K562 (cell line): ENCODE results near the gene NT5C. TPM values are rescaled to one million over a fixed set of nuclear protein-coding genes. Genes with fewer than 3 reads are reported as not detected.

Experiments
- CHD7 ChIP-seq: fragments of 200-600 bp; sonication (generic); IDR thresholded peaks from one replicate; pipeline ENCODE4 v1.6.1; 2012; ENCODE audit warnings: mild to moderate bottlenecking, low read depth, low read length, inconsistent platforms
- MCM3 ChIP-seq: fragments of 450-650 bp; IDR thresholded peaks from 2 replicates; pipeline ENCODE4 v1.6.1; 2016
- MXD1 ChIP-seq: fragments of 250-450 bp; sonication (Bioruptor Pico); IDR thresholded peaks from 2 replicates; pipeline ENCODE4 v1.8.0; 2021; ENCODE audit warnings: borderline replicate concordance, mild to moderate bottlenecking, moderate library complexity; ENCODE audit not compliant: poor library complexity, severe bottlenecking
- PCBP2 ChIP-seq: fragments of 200-400 bp; formaldehyde crosslinking; IDR thresholded peaks from 2 replicates; pipeline ENCODE4 v1.6.1; 2018; ENCODE audit warnings: low read length, low read depth, mild to moderate bottlenecking, moderate library complexity; ENCODE audit not compliant: poor library complexity, severe bottlenecking
- USF2 ChIP-seq: sonication (generic); formaldehyde crosslinking; IDR thresholded peaks from 2 replicates; pipeline ENCODE4 v1.5.0; 2020; ENCODE audit warnings: missing genetic modification reagents
- ZBTB1 ChIP-seq: sonication (generic); formaldehyde crosslinking; IDR thresholded peaks from 2 replicates; pipeline ENCODE4 v1.8.1; 2023; ENCODE audit warnings: missing genetic modification reagents, low read depth, mild to moderate bottlenecking, borderline replicate concordance
- ZNF174 ChIP-seq: fragments of 250-450 bp; sonication (Bioruptor Pico); IDR thresholded peaks from 2 replicates; pipeline ENCODE4 v1.4.0; 2020; ENCODE audit warnings: mild to moderate bottlenecking
- polyA plus RNA-seq, 8 experiments: library from polyadenylated mRNA; depleted of rRNA in 4 of 8; stranded (reverse) in 5 of 8; unstranded in 3 of 8; fragments of >200 nt; fragmentation: Nextera tagmentation in 2 of 8; fragmentation: Illumina TruSeq in 1 of 8; extraction: Ambion mirVana in 2 of 8; extraction: Trizol in 1 of 8; gene quantifications; 2 replicates each; pipeline versions ENCODE4 v1.2.1 to v1.2.3, GENCODE V29; 2011 to 2014; ENCODE audit warnings: inconsistent platforms in 1 of 8, missing spikeins in 1 of 8
- total RNA-seq, 7 experiments: library from RNA; depleted of rRNA in 6 of 7; stranded (reverse); fragments of >200 nt in 6 of 7; fragmentation: Illumina TruSeq in 2 of 7; extraction: Trizol in 2 of 7; gene quantifications; 2 replicates each; pipeline versions ENCODE4 v1.2.1 to v1.2.3, GENCODE V29; 2011 to 2021; ENCODE audit warnings: low replicate concordance in 1 of 7

The NT5C gene
- total and polyA plus RNA-seq, 9 of the 15 experiments (the other 6 are each of a cell fraction or from before 2014, with no cell fraction given), result 2.9 to 205 (median 45.0) TPM

GRCh38 chr17:75087182-75087557 is 44.4 kb downstream of the NT5C start (continued):
- no peak for TF ChIP-seq CHD7
- no peak for TF ChIP-seq ZNF174 (CRISPR knock-in tag)
- TF ChIP-seq MXD1 (CRISPR knock-in tag), result no peak
- TF ChIP-seq ZBTB1 (CRISPR knock-in tag), result no peak
- no peak for TF ChIP-seq MCM3
- TF ChIP-seq USF2 (CRISPR knock-in tag), result no peak
- TF ChIP-seq PCBP2, result no peak
